ENCODE measurements around the gene ROBO1. TPM values are rescaled to one million over a fixed set of nuclear protein-coding genes. Genes with fewer than 3 reads are reported as not detected.

The ROBO1 gene
- total and polyA plus RNA-seq, 4 donors: 1.0 to 30.3 (median 3.9) TPM

GRCh38 chr3:79253704-79254103 lies 514.1 kb downstream of the ROBO1 start:
- TF ChIP-seq FOXA2 (IDR thresholded peaks at IDR 0.05): no peak
- TF ChIP-seq REST (IDR thresholded peaks at IDR 0.05): no peak
- TF ChIP-seq YY1 (IDR thresholded peaks at IDR 0.05): no peak
- TF ChIP-seq RAD21 (IDR thresholded peaks at IDR 0.05): no peak
- TF ChIP-seq HNF4A (conservative IDR thresholded peaks at IDR 0.05): no peak
- no peak for TF ChIP-seq MAX (IDR thresholded peaks at IDR 0.05)
- no peak for TF ChIP-seq NR2F2 (IDR thresholded peaks at IDR 0.05)
- TF ChIP-seq HNF4G (IDR thresholded peaks at IDR 0.05): no peak
- TF ChIP-seq, protein P1, sequence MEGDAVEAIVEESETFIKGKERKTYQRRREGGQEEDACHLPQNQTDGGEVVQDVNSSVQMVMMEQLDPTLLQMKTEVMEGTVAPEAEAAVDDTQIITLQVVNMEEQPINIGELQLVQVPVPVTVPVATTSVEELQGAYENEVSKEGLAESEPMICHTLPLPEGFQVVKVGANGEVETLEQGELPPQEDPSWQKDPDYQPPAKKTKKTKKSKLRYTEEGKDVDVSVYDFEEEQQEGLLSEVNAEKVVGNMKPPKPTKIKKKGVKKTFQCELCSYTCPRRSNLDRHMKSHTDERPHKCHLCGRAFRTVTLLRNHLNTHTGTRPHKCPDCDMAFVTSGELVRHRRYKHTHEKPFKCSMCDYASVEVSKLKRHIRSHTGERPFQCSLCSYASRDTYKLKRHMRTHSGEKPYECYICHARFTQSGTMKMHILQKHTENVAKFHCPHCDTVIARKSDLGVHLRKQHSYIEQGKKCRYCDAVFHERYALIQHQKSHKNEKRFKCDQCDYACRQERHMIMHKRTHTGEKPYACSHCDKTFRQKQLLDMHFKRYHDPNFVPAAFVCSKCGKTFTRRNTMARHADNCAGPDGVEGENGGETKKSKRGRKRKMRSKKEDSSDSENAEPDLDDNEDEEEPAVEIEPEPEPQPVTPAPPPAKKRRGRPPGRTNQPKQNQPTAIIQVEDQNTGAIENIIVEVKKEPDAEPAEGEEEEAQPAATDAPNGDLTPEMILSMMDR (IDR thresholded peaks at IDR 0.05; ENCODE audit: low read depth, low read length, missing input control): no peak
- TF ChIP-seq JUND (IDR thresholded peaks at IDR 0.05): no peak
- TF ChIP-seq GABPA (IDR thresholded peaks at IDR 0.05 in 1 of 2, conservative IDR thresholded peaks at IDR 0.05 in 1 of 2): no peak
- TF ChIP-seq SP1 (IDR thresholded peaks at IDR 0.05): no peak
- no peak for TF ChIP-seq RXRA (IDR thresholded peaks at IDR 0.05)
- TF ChIP-seq ZBTB33 (IDR thresholded peaks at IDR 0.05): no peak
- no peak for DNase-seq (ENCODE audit: low spot score)
- Histone ChIP-seq H3K9me3 (ENCODE audit: control insufficient read depth in 4 of 4, low read length in 3 of 4) (no peaks in the 10 kb centered on the region), H3K27me3 (ENCODE audit: control insufficient read depth in 4 of 4, insufficient read depth in 4 of 4, low read length in 3 of 4) (no peaks in the 10 kb centered on the region), H3K27ac (ENCODE audit: low read depth in 1 of 2, low read length in 2 of 2) (no peak overlapping the region), H3K4me1 (ENCODE audit: control insufficient read depth in 4 of 4, insufficient read depth in 4 of 4, low read length in 3 of 4) (no peaks in the 10 kb centered on the region), H3K9ac (ENCODE audit: low read depth in 1 of 2, low read length in 2 of 2) (no peak overlapping the region), H3K4me3 (ENCODE audit: low read depth in 1 of 3, low read length in 3 of 3) (no peak overlapping the region), H3K36me3 (ENCODE audit: control insufficient read depth in 4 of 4, insufficient read depth in 3 of 4, low read depth in 1 of 4, low read length in 3 of 4) (no peaks in the 10 kb centered on the region)
- 83% methylated on average over 4 of the region's 4 CpGs for WGBS

GRCh38 chr3:79253271-79253670 lies 514.5 kb downstream of the ROBO1 start:
- no peak overlapping the region for H3K4me3 ChIP-seq (ENCODE audit: low read depth in 1 of 3, low read length in 3 of 3)
- H3K4me1 ChIP-seq (ENCODE audit: control insufficient read depth in 4 of 4, insufficient read depth in 4 of 4, low read length in 3 of 4): no peaks in the 10 kb centered on the region
- 82% methylated on average over 2 of the region's 2 CpGs for WGBS
- TF ChIP-seq REST (IDR thresholded peaks at IDR 0.05): no peak
- no peak for TF ChIP-seq EGR1 (IDR thresholded peaks at IDR 0.05; ENCODE audit: low read depth in 2 of 2)
- TF ChIP-seq HNF4A (conservative IDR thresholded peaks at IDR 0.05): no peak
- no peak for TF ChIP-seq ZBTB33 (IDR thresholded peaks at IDR 0.05)
- no peak for TF ChIP-seq JUND (IDR thresholded peaks at IDR 0.05)
- TF ChIP-seq HNF4G (IDR thresholded peaks at IDR 0.05): no peak
- TF ChIP-seq FOXA1 (IDR thresholded peaks at IDR 0.05): no peak
- no peak for TF ChIP-seq GABPA (IDR thresholded peaks at IDR 0.05 in 1 of 2, conservative IDR thresholded peaks at IDR 0.05 in 1 of 2)
- TF ChIP-seq, protein P2, sequence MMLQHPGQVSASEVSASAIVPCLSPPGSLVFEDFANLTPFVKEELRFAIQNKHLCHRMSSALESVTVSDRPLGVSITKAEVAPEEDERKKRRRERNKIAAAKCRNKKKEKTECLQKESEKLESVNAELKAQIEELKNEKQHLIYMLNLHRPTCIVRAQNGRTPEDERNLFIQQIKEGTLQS (IDR thresholded peaks at IDR 0.05): no peak
- no peak for TF ChIP-seq TAF1 (conservative IDR thresholded peaks at IDR 0.05)
- TF ChIP-seq FOXA2 (IDR thresholded peaks at IDR 0.05): no peak
- H3K9me3 ChIP-seq (ENCODE audit: control insufficient read depth in 4 of 4, low read length in 3 of 4): no peaks in the 10 kb centered on the region
- no peak for DNase-seq (ENCODE audit: low spot score)
- no peak overlapping the region for H3K9ac ChIP-seq (ENCODE audit: low read depth in 1 of 2, low read length in 2 of 2)
- H3K27me3 ChIP-seq (ENCODE audit: control insufficient read depth in 4 of 4, insufficient read depth in 4 of 4, low read length in 3 of 4): no peaks in the 10 kb centered on the region
- no peak overlapping the region for H3K27ac ChIP-seq (ENCODE audit: low read depth in 1 of 2, low read length in 2 of 2)
- no peaks in the 10 kb centered on the region for H3K36me3 ChIP-seq (ENCODE audit: control insufficient read depth in 4 of 4, insufficient read depth in 3 of 4, low read depth in 1 of 4, low read length in 3 of 4)
